ENCODE measurements around the gene COG1.

- TF ChIP-seq, protein P1, sequence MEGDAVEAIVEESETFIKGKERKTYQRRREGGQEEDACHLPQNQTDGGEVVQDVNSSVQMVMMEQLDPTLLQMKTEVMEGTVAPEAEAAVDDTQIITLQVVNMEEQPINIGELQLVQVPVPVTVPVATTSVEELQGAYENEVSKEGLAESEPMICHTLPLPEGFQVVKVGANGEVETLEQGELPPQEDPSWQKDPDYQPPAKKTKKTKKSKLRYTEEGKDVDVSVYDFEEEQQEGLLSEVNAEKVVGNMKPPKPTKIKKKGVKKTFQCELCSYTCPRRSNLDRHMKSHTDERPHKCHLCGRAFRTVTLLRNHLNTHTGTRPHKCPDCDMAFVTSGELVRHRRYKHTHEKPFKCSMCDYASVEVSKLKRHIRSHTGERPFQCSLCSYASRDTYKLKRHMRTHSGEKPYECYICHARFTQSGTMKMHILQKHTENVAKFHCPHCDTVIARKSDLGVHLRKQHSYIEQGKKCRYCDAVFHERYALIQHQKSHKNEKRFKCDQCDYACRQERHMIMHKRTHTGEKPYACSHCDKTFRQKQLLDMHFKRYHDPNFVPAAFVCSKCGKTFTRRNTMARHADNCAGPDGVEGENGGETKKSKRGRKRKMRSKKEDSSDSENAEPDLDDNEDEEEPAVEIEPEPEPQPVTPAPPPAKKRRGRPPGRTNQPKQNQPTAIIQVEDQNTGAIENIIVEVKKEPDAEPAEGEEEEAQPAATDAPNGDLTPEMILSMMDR (IDR thresholded peaks at IDR 0.05; ENCODE audit: low read length) = no peak
- TF ChIP-seq EZH2 (IDR thresholded peaks at IDR 0.05; ENCODE audit: borderline replicate concordance, low read length) = no peak
Observed at GRCh38 chr17:73187203-73187769, 5.6 kb upstream of the COG1 start.

Measured in OCI-LY1 (cell line).